HEK293 (cell line): Measurements from ENCODE around the gene ZNF830.

Experiments used
- CTCF ChIA-PET: fragments of 350-600 bp; formaldehyde crosslinking; extraction: SDS; loops from one replicate; lab custom pipeline; 2021; ENCODE audit warnings: antibody characterized with exemption; lab: Yijun Ruan, JAX
- POLR2A ChIA-PET: fragments of 300-600 bp; formaldehyde crosslinking; extraction: SDS; loops from one replicate; lab custom pipeline; 2020; ENCODE audit warnings: antibody characterized with exemption, inconsistent platforms; lab: Yijun Ruan, JAX
- H3K27ac ChIP-seq: fragments of 200-500 bp; sonication (Bioruptor generic); 2 replicates; pipeline ENCODE4 v1.5.1; 2014; ENCODE audit warnings: low read depth, low read length, control low read depth, inconsistent platforms; ENCODE audit errors: extremely low read depth
- H3K36me3 ChIP-seq, 2 experiments: fragments of 200-500 bp in 1 of 2; sonication (Bioruptor generic) in 1 of 2; 1 replicate in 1 of 2; 2 replicates in 1 of 2; pipeline ENCODE4 v1.5.1; 2014 to 2017; ENCODE audit warnings: inconsistent platforms in 2 of 2, low read length in 2 of 2; ENCODE audit not compliant: control insufficient read depth in 2 of 2, insufficient read depth in 1 of 2
- H3K4me1 ChIP-seq: fragments of 200-500 bp; sonication (Bioruptor generic); 2 replicates; pipeline ENCODE4 v1.5.1; 2014; ENCODE audit warnings: mild to moderate bottlenecking, low read length, inconsistent platforms; ENCODE audit not compliant: control insufficient read depth, insufficient read depth
- H3K4me3 ChIP-seq: 2 replicates; pipeline ENCODE4 v1.5.1; 2011; ENCODE audit warnings: low read depth, mild to moderate bottlenecking, control low read depth, low read length, moderate library complexity
- H3K9me3 ChIP-seq: fragments of 200-500 bp; sonication (Bioruptor generic); 2 replicates; pipeline ENCODE4 v1.5.1; 2014; ENCODE audit warnings: low read depth, low read length, inconsistent platforms; ENCODE audit not compliant: control insufficient read depth, insufficient read depth
- AEBP2 ChIP-seq: fragments of 450-650 bp; formaldehyde crosslinking; IDR thresholded peaks from 2 replicates; pipeline ENCODE4 v1.5.1; 2016; ENCODE audit warnings: missing biosample characterization, missing genetic modification characterization, borderline replicate concordance
- EGR2 ChIP-seq: fragments of 450-650 bp; formaldehyde crosslinking; IDR thresholded peaks from 2 replicates; pipeline ENCODE4 v1.5.1; 2016; ENCODE audit warnings: low read depth, missing biosample characterization, missing genetic modification characterization
- KLF10 ChIP-seq: fragments of 450-650 bp; IDR thresholded peaks from 2 replicates; pipeline ENCODE4 v1.5.1; 2018; ENCODE audit warnings: missing biosample characterization, mild to moderate bottlenecking, missing genetic modification characterization
- KLF16 ChIP-seq: fragments of 450-650 bp; formaldehyde crosslinking; IDR thresholded peaks from 2 replicates; pipeline ENCODE4 v1.5.1; 2017; ENCODE audit warnings: missing biosample characterization, missing genetic modification characterization
- KLF8 ChIP-seq: fragments of 450-650 bp; formaldehyde crosslinking; IDR thresholded peaks from 2 replicates; pipeline ENCODE4 v1.5.1; 2016; ENCODE audit warnings: missing biosample characterization, missing genetic modification characterization
- KLF9 ChIP-seq: fragments of 450-650 bp; formaldehyde crosslinking; IDR thresholded peaks from 2 replicates; pipeline ENCODE4 v1.5.1; 2016; ENCODE audit warnings: missing biosample characterization, missing genetic modification characterization, low read depth
- MYNN ChIP-seq: fragments of 450-650 bp; formaldehyde crosslinking; IDR thresholded peaks from 2 replicates; pipeline ENCODE4 v1.5.1; 2016; ENCODE audit warnings: missing biosample characterization, missing genetic modification characterization, borderline replicate concordance
- OSR2 ChIP-seq: fragments of 450-650 bp; formaldehyde crosslinking; IDR thresholded peaks from 2 replicates; pipeline ENCODE4 v1.5.1; 2016; ENCODE audit warnings: missing biosample characterization, missing genetic modification characterization
- PBX3 ChIP-seq: sonication (generic); formaldehyde crosslinking; IDR thresholded peaks from 2 replicates; pipeline ENCODE4 v1.8.1; 2022; ENCODE audit warnings: mild to moderate bottlenecking, moderate library complexity, missing genetic modification reagents
- PRDM1 ChIP-seq: fragments of 450-650 bp; formaldehyde crosslinking; IDR thresholded peaks from 2 replicates; pipeline ENCODE4; 2016; ENCODE audit warnings: missing biosample characterization, missing genetic modification characterization
- SP2 ChIP-seq: fragments of 450-650 bp; formaldehyde crosslinking; IDR thresholded peaks from 2 replicates; pipeline ENCODE4 v1.5.1; 2016; ENCODE audit warnings: missing biosample characterization, missing genetic modification characterization
- SP3 ChIP-seq: fragments of 450-650 bp; formaldehyde crosslinking; IDR thresholded peaks from 2 replicates; pipeline ENCODE4 v1.5.1; 2016; ENCODE audit warnings: missing biosample characterization, missing genetic modification characterization
- TCF7L2 ChIP-seq: IDR thresholded peaks from 2 replicates; pipeline ENCODE4 v1.6.1; 2011; ENCODE audit warnings: low read depth, mild to moderate bottlenecking, inconsistent platforms, low read length, moderate library complexity, borderline replicate concordance
- ZBTB1 ChIP-seq: fragments of 450-650 bp; formaldehyde crosslinking; IDR thresholded peaks from 2 replicates; pipeline ENCODE4 v1.5.1; 2016; ENCODE audit warnings: missing biosample characterization, missing genetic modification characterization
- ZBTB20 ChIP-seq: fragments of 450-650 bp; formaldehyde crosslinking; IDR thresholded peaks from 2 replicates; pipeline ENCODE4 v1.5.1; 2016; ENCODE audit warnings: missing biosample characterization, missing genetic modification characterization
- ZBTB21 ChIP-seq: fragments of 450-650 bp; formaldehyde crosslinking; IDR thresholded peaks from 2 replicates; pipeline ENCODE4 v1.5.1; 2017; ENCODE audit warnings: missing biosample characterization, missing genetic modification characterization
- ZBTB6 ChIP-seq: fragments of 450-650 bp; formaldehyde crosslinking; IDR thresholded peaks from 2 replicates; pipeline ENCODE4 v1.5.1; 2017; ENCODE audit warnings: missing biosample characterization, missing genetic modification characterization
- ZEB2 ChIP-seq: fragments of 450-650 bp; formaldehyde crosslinking; IDR thresholded peaks from 2 replicates; pipeline ENCODE4 v1.5.1; 2016; ENCODE audit warnings: missing biosample characterization, missing genetic modification characterization
- ZFHX2 ChIP-seq: fragments of 450-650 bp; formaldehyde crosslinking; conservative IDR thresholded peaks from 2 replicates; pipeline ENCODE4 v1.5.1; 2016; ENCODE audit warnings: missing biosample characterization, missing genetic modification characterization
- ZNF19 ChIP-seq: fragments of 450-650 bp; formaldehyde crosslinking; IDR thresholded peaks from 2 replicates; pipeline ENCODE4; 2016; ENCODE audit warnings: missing biosample characterization, missing genetic modification characterization, low read depth
- ZNF214 ChIP-seq: fragments of 450-650 bp; formaldehyde crosslinking; IDR thresholded peaks from 2 replicates; pipeline ENCODE4 v1.5.1; 2017; ENCODE audit warnings: missing biosample characterization, mild to moderate bottlenecking, missing genetic modification characterization, borderline replicate concordance
- ZNF248 ChIP-seq: fragments of 450-650 bp; formaldehyde crosslinking; IDR thresholded peaks from 2 replicates; pipeline ENCODE4 v1.5.1; 2017; ENCODE audit warnings: missing biosample characterization, missing genetic modification characterization
- ZNF510 ChIP-seq: fragments of 450-650 bp; formaldehyde crosslinking; IDR thresholded peaks from 2 replicates; pipeline ENCODE4 v1.5.1; 2018; ENCODE audit warnings: mild to moderate bottlenecking, missing genetic modification characterization, missing biosample characterization; ENCODE audit not compliant: insufficient replicate concordance
- ZNF513 ChIP-seq: fragments of 450-650 bp; IDR thresholded peaks from 2 replicates; pipeline ENCODE4 v1.5.1; 2018; ENCODE audit warnings: missing biosample characterization, missing genetic modification characterization
- ZNF560 ChIP-seq: fragments of 450-650 bp; formaldehyde crosslinking; IDR thresholded peaks from 2 replicates; pipeline ENCODE4 v1.5.1; 2017; ENCODE audit warnings: missing biosample characterization, missing genetic modification characterization, borderline replicate concordance
- ZNF600 ChIP-seq: fragments of 450-650 bp; formaldehyde crosslinking; IDR thresholded peaks from 2 replicates; pipeline ENCODE4 v1.5.1; 2016; ENCODE audit warnings: missing biosample characterization, missing genetic modification characterization
- ZNF626 ChIP-seq: fragments of 450-650 bp; sonication (Bioruptor Pico); formaldehyde crosslinking; IDR thresholded peaks from 2 replicates; pipeline ENCODE4 v1.5.1; 2018; ENCODE audit warnings: missing biosample characterization, missing genetic modification characterization, inconsistent platforms
- ZNF670 ChIP-seq: fragments of 450-650 bp; formaldehyde crosslinking; IDR thresholded peaks from 2 replicates; pipeline ENCODE4 v1.5.1; 2016; ENCODE audit warnings: missing biosample characterization, missing genetic modification characterization, low read depth
- ZNF677 ChIP-seq: fragments of 450-650 bp; IDR thresholded peaks from 2 replicates; pipeline ENCODE4 v1.5.0; 2018; ENCODE audit warnings: missing biosample characterization, mild to moderate bottlenecking, missing genetic modification characterization, moderate library complexity
- ZNF76 ChIP-seq: fragments of 450-650 bp; formaldehyde crosslinking; IDR thresholded peaks from 2 replicates; pipeline ENCODE4; 2016; ENCODE audit warnings: low read depth, missing biosample characterization, missing genetic modification characterization, borderline replicate concordance
- ZNF830 ChIP-seq: fragments of 450-650 bp; IDR thresholded peaks from 2 replicates; pipeline ENCODE4 v1.5.0; 2018; ENCODE audit warnings: missing biosample characterization, missing genetic modification characterization, low read depth, mild to moderate bottlenecking, moderate library complexity
- ZNF843 ChIP-seq: fragments of 450-650 bp; formaldehyde crosslinking; IDR thresholded peaks from 2 replicates; pipeline ENCODE4 v1.5.1; 2016; ENCODE audit warnings: missing biosample characterization, missing genetic modification characterization

ZNF830 gene

GRCh38 chr17:34980353-34980680, 19.0 kb downstream of the ZNF830 start, which contains the start of gene LIG3 (continued):
- TF ChIP-seq SP3 (tag by site-specific recombination) (peak; percentile 37), ZBTB1 (no peak), MYNN (no peak), ZNF248 (no peak), AEBP2 (tag by site-specific recombination) (no peak), ZNF76 (0 out of 2 replicates have a peak, but pooled peaks have one; percentile 11), ZBTB20 (tag by site-specific recombination) (peak; percentile 47; the same call in 1 of the 2 replicates), ZNF626 (tag by site-specific recombination) (no peak), ZNF214 (tag by site-specific recombination) (no peak), ZNF510 (tag by site-specific recombination) (no peak), SP2 (tag by site-specific recombination) (peak; percentile 50), ZNF830 (tag by site-specific recombination) (no peak), KLF9 (tag by site-specific recombination) (peak; percentile 88), ZNF19 (no peak), KLF16 (tag by site-specific recombination) (0 out of 2 replicates have a peak, but pooled peaks have one; percentile 16), ZFHX2 (peak; percentile 82), ZNF600 (tag by site-specific recombination) (peak; percentile 70; the same call in 1 of the 2 replicates), KLF10 (tag by site-specific recombination) (peak; percentile 65; the same call in 1 of the 2 replicates), TCF7L2 (0 out of 2 replicates have a peak, but pooled peaks have one; percentile 6), ZNF513 (tag by site-specific recombination) (no peak), ZBTB6 (tag by site-specific recombination) (peak; percentile 78), EGR2 (tag by site-specific recombination) (peak; percentile 57)

GRCh38 chr17:34980681-34981537, 19.6 kb downstream of the ZNF830 start:
- CTCF ChIA-PET: interaction anchor here (0.6 to 2.4 kb wide), 5 partner anchors 118 to 561 kb away, joined by 3 to 12 read pairs (median 3); partner anchors contain the start of gene RAD51D
- peaks cover 20 to 30% of the 10 kb centered on the region in 2 experiments for H3K36me3 ChIP-seq
- peaks cover 10% of the 10 kb centered on the region for H3K4me1 ChIP-seq
- peak overlapping the region; percentile 94 for H3K27ac ChIP-seq
- H3K9me3 ChIP-seq: no peaks in the 10 kb centered on the region
- H3K4me3 ChIP-seq: peak overlapping the region; percentile 84
- POLR2A ChIA-PET: interaction anchor here (1.1 to 1.6 kb wide), 4 partner anchors 12 to 82 kb away, joined by 3 to 5 read pairs (median 4); partner anchors contain the start of genes CCT6B, RFFL and ZNF830
- TF ChIP-seq PRDM1 (tag by site-specific recombination): peak; percentile 88
- peak; percentile 61 for TF ChIP-seq ZEB2 (tag by site-specific recombination)
- TF ChIP-seq ZNF677 (tag by site-specific recombination): 0 out of 2 replicates have a peak, but pooled peaks have one; percentile 13
- TF ChIP-seq ZNF670: no peak
- no peak for TF ChIP-seq ZNF560 (tag by site-specific recombination)
- 0 out of 2 replicates have a peak, but pooled peaks have one; percentile 57 for TF ChIP-seq KLF16 (tag by site-specific recombination)
- peak; percentile 64 for TF ChIP-seq ZBTB20 (tag by site-specific recombination)
- TF ChIP-seq ZNF843 (tag by site-specific recombination): 0 out of 2 replicates have a peak, but pooled peaks have one; percentile 9
- TF ChIP-seq KLF8 (tag by site-specific recombination): peak; percentile 58; the same call in 1 of the 2 replicates
- 0 out of 2 replicates have a peak, but pooled peaks have one; percentile 50 for TF ChIP-seq PBX3 (CRISPR knock-in tag)
- no peak for TF ChIP-seq ZBTB21 (tag by site-specific recombination)
- peak; percentile 5; the same call in 1 of the 2 replicates for TF ChIP-seq OSR2
